Vein endothelial cell (primary cell): ENCODE data around the gene ABHD6. TPM values are rescaled to one million over a fixed set of nuclear protein-coding genes. Genes with fewer than 3 reads are reported as not detected.

ENCODE experiments used
- small RNA-seq: library from RNA; depleted of rRNA; stranded (forward); fragments of <200 nt; gene quantifications from one replicate; pipeline ENCODE3, GENCODE V24; 2012
- total RNA-seq: library from RNA; depleted of rRNA; stranded (reverse); fragments of >200 nt; gene quantifications from 2 replicates; pipeline ENCODE4 v1.2.3, GENCODE V29; 2012

ABHD6 gene, protein sequence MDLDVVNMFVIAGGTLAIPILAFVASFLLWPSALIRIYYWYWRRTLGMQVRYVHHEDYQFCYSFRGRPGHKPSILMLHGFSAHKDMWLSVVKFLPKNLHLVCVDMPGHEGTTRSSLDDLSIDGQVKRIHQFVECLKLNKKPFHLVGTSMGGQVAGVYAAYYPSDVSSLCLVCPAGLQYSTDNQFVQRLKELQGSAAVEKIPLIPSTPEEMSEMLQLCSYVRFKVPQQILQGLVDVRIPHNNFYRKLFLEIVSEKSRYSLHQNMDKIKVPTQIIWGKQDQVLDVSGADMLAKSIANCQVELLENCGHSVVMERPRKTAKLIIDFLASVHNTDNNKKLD
- 5.9 and 6.8 TPM in 2 replicates for total RNA-seq

DNA sequence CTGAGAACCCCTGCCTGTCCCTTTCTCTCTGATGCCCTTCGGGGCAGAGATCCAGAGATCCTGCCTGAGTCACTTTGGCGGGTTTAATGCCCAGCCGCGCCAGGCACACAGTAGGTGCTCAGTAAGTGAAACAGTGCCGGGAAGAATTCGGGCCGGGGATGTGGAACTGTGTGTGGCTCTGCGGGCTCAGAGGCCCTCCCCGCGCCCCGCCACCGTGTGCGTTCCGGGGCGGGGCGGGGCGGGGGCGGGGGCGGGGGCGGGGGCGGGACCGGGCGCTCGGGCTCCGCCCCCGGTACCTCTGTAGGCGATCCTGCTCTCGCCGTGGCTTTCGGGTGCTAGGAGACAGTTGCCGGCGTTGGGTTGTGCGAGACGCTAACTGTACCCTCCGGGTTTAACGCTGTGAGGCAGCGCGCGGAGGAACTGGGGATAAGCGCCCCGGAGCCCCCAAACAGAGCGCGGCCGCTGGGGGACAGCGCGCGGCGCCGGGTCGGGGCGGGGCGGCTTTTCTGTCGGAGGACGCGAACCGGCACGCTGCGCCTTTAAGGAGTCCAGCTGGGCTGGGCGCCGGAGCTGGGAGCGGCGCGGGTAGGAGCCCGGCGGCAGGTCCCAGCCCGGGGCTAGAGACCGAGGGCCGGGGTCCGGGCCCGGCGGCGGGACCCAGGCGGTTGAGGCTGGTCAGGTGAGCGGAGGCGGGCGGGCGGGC is at the start of gene ABHD6:
Gene ABHD6, plus strand, starts transcription at position 555 of the 703 bp plus-strand sequence. CDS start 18,795 bp downstream, outside the sequence.

DNA sequence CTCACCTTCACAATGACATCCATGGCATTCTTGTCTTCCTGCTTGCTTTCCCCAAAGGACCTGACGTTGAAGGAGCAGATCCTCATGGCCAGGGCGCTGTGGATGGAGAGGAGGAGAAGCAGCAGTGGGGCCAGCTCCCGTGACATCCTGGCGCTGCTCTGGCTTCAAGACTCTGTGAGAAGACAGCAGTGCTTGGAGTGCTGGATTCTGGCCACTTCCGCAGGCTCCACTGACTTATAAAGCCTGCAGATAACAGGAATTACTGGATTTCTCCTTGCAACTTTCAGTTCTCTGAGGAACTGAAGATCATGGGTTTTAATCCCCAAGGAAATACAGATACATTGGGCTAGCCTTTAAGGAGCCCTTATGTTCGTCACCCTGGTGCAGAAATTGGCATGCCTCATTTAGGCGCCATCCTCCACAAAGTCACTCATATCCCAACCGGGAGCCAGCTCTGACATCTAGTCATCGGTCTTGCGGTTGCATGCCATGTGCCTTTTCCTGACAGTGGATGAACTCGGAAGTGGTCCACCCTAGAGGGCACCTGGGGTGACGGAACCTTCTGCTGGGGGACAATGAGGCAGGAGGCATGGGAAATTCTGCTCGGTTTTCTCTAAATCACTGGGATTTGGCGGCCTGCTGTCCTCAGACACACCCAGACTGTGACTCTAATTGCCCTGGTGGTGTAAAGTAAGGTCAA is 26.7 kb upstream of the ABHD6 start, which contains the start of gene DNASE1L3:
Gene DNASE1L3, minus strand, starts transcription at position 212 of the 700 bp plus-strand sequence. Its CDS starts 66 bp downstream, at position 146.

DNA sequence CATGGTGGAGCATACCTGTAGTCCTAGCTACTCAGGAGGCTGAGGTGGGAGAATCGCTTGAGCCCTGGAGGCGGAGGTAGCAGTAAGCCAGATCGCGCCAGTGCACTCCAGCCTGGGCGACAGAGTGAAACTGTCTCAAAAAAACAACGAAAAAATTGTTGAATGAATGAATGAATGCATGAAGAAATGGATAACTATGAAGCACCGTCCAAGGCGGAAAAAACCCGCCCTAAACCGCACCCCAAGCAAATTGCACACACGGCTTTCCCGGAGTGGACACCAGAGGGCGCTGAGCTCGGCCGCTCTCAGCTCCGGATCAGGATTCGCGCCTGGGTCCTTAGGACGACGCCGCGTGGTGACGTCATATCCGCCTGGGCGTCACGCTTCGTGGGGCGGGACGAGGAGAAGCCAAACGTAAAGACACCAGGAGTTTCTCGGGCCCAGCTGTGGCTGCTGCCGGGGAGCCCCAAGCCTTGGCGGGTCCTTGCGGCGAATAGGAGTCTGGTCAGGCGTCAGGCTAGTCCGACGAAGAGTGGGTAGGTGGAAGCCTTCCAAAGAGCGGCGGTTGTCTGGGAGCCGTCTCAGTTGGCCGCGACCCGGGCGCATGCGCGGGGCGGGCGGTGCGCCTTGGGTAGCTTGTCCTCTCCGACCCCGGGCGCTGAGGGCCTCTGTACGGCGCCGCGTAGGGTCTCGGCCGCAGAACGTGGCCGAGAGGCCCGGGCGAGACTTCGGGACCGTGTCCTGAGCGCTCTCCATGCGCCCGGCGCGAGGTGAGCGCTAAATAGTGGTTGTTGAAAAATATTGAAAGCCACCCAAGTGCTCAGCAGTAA is 68.5 kb downstream of the ABHD6 start, which contains the start of the genes HTD2 and RPP14:
Gene HTD2, plus strand, starts transcription at position 639 of the 830 bp plus-strand sequence. CDS start 11,094 bp downstream, outside the sequence.
Gene RPP14, plus strand, starts transcription at position 364 of the 830 bp plus-strand sequence. CDS start 4,085 bp downstream, outside the sequence.

DNA sequence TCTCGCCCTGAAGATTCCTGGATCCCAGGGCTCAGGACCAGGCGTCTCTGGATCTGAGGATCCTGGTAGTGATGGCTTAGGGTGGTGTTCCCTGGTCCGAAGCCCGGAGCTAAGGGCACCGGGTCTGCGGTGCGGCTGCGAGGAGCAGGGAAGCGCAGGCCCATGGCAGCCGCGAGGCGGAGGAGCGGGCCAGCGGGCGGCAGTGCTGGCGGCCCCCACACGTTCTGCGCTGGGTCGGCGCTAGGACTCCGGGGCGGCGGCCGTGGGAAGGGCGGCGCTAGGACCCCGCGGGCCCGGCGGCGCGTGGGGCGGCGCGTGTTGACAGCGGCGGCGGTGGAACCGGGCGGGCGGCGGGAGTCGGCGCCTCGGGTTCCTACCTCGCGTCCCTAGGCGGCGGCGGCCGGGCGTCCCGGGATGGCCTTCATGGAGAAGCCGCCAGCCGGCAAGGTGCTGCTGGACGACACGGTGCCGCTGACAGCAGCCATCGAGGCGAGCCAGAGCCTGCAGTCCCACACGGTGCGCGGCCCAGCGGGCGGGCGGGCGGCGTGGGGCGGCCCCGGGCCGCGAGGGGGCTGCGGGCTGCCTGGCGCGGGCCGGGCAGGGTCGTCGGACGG is 95.1 kb downstream of the ABHD6 start, which contains the start of gene PXK:
Gene PXK, plus strand, starts transcription at position 318 of the 614 bp plus-strand sequence. Its CDS starts 97 bp downstream, at position 415.

Small RNA genes lying within 50 kb of the gene (small RNA-seq; reads per million reads assigned to genes)
- not detected for gene AC098479.1

Other genes with a start within 250 kb of the ABHD6 start
- 806 and 998 TPM in 2 replicates for gene FLNB, start 229.4 kb upstream of the ABHD6 start, total RNA-seq
- gene DNASE1L3, start 26.8 kb upstream of the ABHD6 start, total RNA-seq: 0.65 TPM in 1 of 2 replicates, not detected in the other
- gene RPP14, start 68.5 kb downstream of the ABHD6 start, total RNA-seq: 16.0 and 17.8 TPM in 2 replicates
- 8.9 and 9.1 TPM in 2 replicates for gene HTD2, start 68.7 kb downstream of the ABHD6 start, total RNA-seq
- 17.0 and 22.5 TPM in 2 replicates for gene PXK, start 95.1 kb downstream of the ABHD6 start, total RNA-seq
- gene PDHB, start 196.0 kb downstream of the ABHD6 start, total RNA-seq: 45.7 and 49.7 TPM in 2 replicates